Cardiac muscle cell (in vitro differentiated cells and primary cell): ENCODE data around the gene CFHR1. TPM values are rescaled to one million over a fixed set of nuclear protein-coding genes. Genes with fewer than 3 reads are reported as not detected.
A peak's percentile ranks its signal among the peaks of the same experiment; 100 is the strongest.
"Not testable (repeated sequence)": the region's sequence is repeated elsewhere in the genome, so short reads cannot be mapped to it uniquely, and the experiment has no call there.

Experiments
- DNase-seq, 2 donors: peaks; one replicate each; pipeline versions ENCODE4 v3.0.0 to v3.0.0-alpha.2; 2010 to 2017; ENCODE audit warnings: low read depth in 1 of 2, low spot score in 1 of 2
- H3K27ac ChIP-seq: fragments of 200-600 bp; sonication (generic); 2 replicates; pipeline ENCODE4 v1.5.1; 2016
- H3K27me3 ChIP-seq: fragments of 200-600 bp; sonication (generic); 2 replicates; pipeline ENCODE4 v1.6.0; 2016; ENCODE audit warnings: control low read depth
- H3K36me3 ChIP-seq: fragments of 200-600 bp; sonication (generic); 2 replicates; pipeline ENCODE4 v1.5.1; 2016; ENCODE audit warnings: control low read depth
- H3K4me1 ChIP-seq: fragments of 200-600 bp; sonication (generic); 2 replicates; pipeline ENCODE4 v1.8.1; 2017; ENCODE audit warnings: low read depth, mild to moderate bottlenecking, mixed run types
- H3K4me3 ChIP-seq: fragments of 200-600 bp; sonication (generic); 2 replicates; pipeline ENCODE4 v1.5.1; 2016; ENCODE audit warnings: mild to moderate bottlenecking
- H3K9me3 ChIP-seq: fragments of 200-600 bp; sonication (generic); 2 replicates; pipeline ENCODE4 v1.5.1; 2017; ENCODE audit warnings: low read depth, mild to moderate bottlenecking, control low read depth
- CTCF ChIP-seq: IDR thresholded peaks from 2 replicates; pipeline ENCODE4 v1.5.1; 2012; ENCODE audit warnings: low read depth, mild to moderate bottlenecking, low read length
- polyA plus RNA-seq: library from polyadenylated mRNA; unstranded; fragments of >200 nt; fragmentation: Nextera tagmentation; extraction: Ambion mirVana; gene quantifications from 2 replicates; pipeline ENCODE4 v1.2.1, GENCODE V29; 2016
- total RNA-seq: library from RNA; depleted of rRNA; stranded (reverse); fragments of >200 nt; gene quantifications from 2 replicates; pipeline ENCODE4 v1.2.3, GENCODE V29; 2016

The CFHR1 gene
- total and polyA plus RNA-seq, 2 experiments from 2014 or later, result not detected

- H3K4me3 ChIP-seq, result no peak overlapping the region
- DNase-seq, result no peak
- H3K27ac ChIP-seq, result no peak overlapping the region
- H3K27me3 ChIP-seq, result no peaks in the 10 kb centered on the region
- no peaks in the 10 kb centered on the region for H3K9me3 ChIP-seq
- TF ChIP-seq CTCF, result no peak
- no peaks in the 10 kb centered on the region for H3K4me1 ChIP-seq
- no peaks in the 10 kb centered on the region for H3K36me3 ChIP-seq
Observed at GRCh38 chr1:196779093-196779492, 40.4 kb upstream of the CFHR1 start.

- H3K27me3 ChIP-seq, H3K9me3 ChIP-seq, DNase-seq, H3K4me3 ChIP-seq, H3K27ac ChIP-seq, H3K4me1 ChIP-seq, H3K36me3 ChIP-seq: not testable (repeated sequence)
Observed at GRCh38 chr1:196791252-196791651, 28.3 kb upstream of the CFHR1 start.

- H3K4me1 ChIP-seq, H3K27me3 ChIP-seq, H3K4me3 ChIP-seq, H3K36me3 ChIP-seq, H3K9me3 ChIP-seq, DNase-seq, H3K27ac ChIP-seq: not testable (repeated sequence)
Observed at GRCh38 chr1:196794103-196794502, 25.4 kb upstream of the CFHR1 start.

- TF ChIP-seq CTCF, result no peak
- DNase-seq, result no peak
- no peaks in the 10 kb centered on the region for H3K27me3 ChIP-seq
- no peaks in the 10 kb centered on the region for H3K4me1 ChIP-seq
- no peaks in the 10 kb centered on the region for H3K36me3 ChIP-seq
- no peaks in the 10 kb centered on the region for H3K9me3 ChIP-seq
- no peak overlapping the region for H3K4me3 ChIP-seq
- no peak overlapping the region for H3K27ac ChIP-seq
Observed at GRCh38 chr1:196797891-196798290, 21.6 kb upstream of the CFHR1 start.

- H3K4me1 ChIP-seq, H3K4me3 ChIP-seq, H3K9me3 ChIP-seq, DNase-seq, H3K36me3 ChIP-seq, H3K27ac ChIP-seq, H3K27me3 ChIP-seq: not testable (repeated sequence)
Observed at GRCh38 chr1:196801920-196802319, 17.6 kb upstream of the CFHR1 start.

- H3K4me3 ChIP-seq, result no peak overlapping the region
- no peaks in the 10 kb centered on the region for H3K4me1 ChIP-seq
- H3K36me3 ChIP-seq, result no peaks in the 10 kb centered on the region
- TF ChIP-seq CTCF, result no peak
- no peak for DNase-seq
- H3K27ac ChIP-seq, result no peak overlapping the region
- no peaks in the 10 kb centered on the region for H3K9me3 ChIP-seq
- no peaks in the 10 kb centered on the region for H3K27me3 ChIP-seq
Observed at GRCh38 chr1:196808529-196809235, 10.8 kb upstream of the CFHR1 start.

GRCh38 chr1:196817442-196817841 is 2.1 kb upstream of the CFHR1 start:
- H3K4me1 ChIP-seq, DNase-seq, H3K9me3 ChIP-seq, H3K4me3 ChIP-seq, H3K27ac ChIP-seq, H3K36me3 ChIP-seq, H3K27me3 ChIP-seq: not testable (repeated sequence)

GRCh38 chr1:196827860-196828259 is 8.3 kb downstream of the CFHR1 start:
- peak; percentile 34 for TF ChIP-seq CTCF
- peak; percentile 19 to 73 for DNase-seq
- H3K4me1 ChIP-seq, H3K27ac ChIP-seq, H3K27me3 ChIP-seq, H3K36me3 ChIP-seq, H3K4me3 ChIP-seq, H3K9me3 ChIP-seq: not testable (repeated sequence)

GRCh38 chr1:196849613-196850492 is 30.3 kb downstream of the CFHR1 start:
- H3K4me3 ChIP-seq, H3K36me3 ChIP-seq, DNase-seq, H3K27ac ChIP-seq, H3K9me3 ChIP-seq, H3K4me1 ChIP-seq, H3K27me3 ChIP-seq: not testable (repeated sequence)
